Measurements from ENCODE around the gene IDI1.
"Not testable (repeated sequence)": the region's sequence is repeated elsewhere in the genome, so short reads cannot be mapped to it uniquely, and the experiment has no call there.

Gene IDI1

GRCh38 chr10:1020958-1021357 is 28.0 kb downstream of the IDI1 start:
- no peak for TF ChIP-seq CTCF (conservative IDR thresholded peaks at IDR 0.05; ENCODE audit: low read length)
- no peak overlapping the region for H3K4me3 ChIP-seq (ENCODE audit: low read length)
- no peak for DNase-seq (ENCODE audit: low read depth)

DNA sequence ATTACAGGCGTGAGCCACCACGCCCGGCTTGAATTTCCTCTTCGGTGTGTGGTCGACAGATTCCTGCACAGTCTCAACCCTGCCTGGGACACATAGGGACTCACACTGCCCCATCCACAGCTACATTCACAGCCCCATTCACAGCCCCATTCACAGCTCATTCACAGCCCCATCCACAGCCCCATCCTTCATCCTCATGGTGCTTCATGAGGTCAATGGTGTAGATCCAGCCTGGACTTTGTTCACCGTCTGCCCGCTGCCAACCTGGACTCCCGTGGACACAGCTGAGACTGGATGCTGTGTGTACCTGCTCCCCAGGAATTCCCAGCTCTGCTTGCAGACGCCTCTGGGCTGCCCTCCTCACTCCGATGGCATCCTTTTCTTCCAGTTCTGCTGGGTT is 28.5 kb downstream of the IDI1 start:
- no peak overlapping the region for H3K4me3 ChIP-seq (ENCODE audit: low read length)
- no peak for TF ChIP-seq CTCF (conservative IDR thresholded peaks at IDR 0.05; ENCODE audit: low read length)
- DNase-seq (ENCODE audit: low read depth), result no peak

- DNase-seq (ENCODE audit: low read depth), result no peak
- no peak overlapping the region for H3K4me3 ChIP-seq (ENCODE audit: low read length)
- no peak for TF ChIP-seq CTCF (conservative IDR thresholded peaks at IDR 0.05; ENCODE audit: low read length)
Observed at GRCh38 chr10:1019362-1019761, 29.6 kb downstream of the IDI1 start.

DNA sequence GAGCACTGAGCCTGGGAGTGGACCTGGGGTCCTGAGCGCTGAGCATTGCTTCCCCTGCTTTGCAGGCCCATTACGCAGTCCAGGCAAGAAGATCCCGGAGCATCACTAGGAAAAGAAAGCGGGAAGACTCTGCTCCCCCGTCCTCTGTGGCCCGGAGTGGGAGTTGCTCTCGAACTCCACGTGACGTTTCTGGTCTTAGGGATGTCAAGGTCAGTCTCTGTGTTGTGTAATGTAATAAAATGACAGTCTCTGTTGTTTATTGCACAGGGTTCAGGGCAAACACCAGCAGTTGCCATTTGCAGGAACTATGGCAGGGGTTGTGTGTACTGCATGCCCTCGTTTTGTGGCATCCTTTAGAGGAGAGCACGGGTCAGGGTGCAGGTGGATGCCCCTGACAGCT is 33.2 kb downstream of the IDI1 start:
- no peak overlapping the region for H3K4me3 ChIP-seq (ENCODE audit: low read length)
- DNase-seq (ENCODE audit: low read depth), result no peak
- TF ChIP-seq CTCF (conservative IDR thresholded peaks at IDR 0.05; ENCODE audit: low read length), result no peak

DNA sequence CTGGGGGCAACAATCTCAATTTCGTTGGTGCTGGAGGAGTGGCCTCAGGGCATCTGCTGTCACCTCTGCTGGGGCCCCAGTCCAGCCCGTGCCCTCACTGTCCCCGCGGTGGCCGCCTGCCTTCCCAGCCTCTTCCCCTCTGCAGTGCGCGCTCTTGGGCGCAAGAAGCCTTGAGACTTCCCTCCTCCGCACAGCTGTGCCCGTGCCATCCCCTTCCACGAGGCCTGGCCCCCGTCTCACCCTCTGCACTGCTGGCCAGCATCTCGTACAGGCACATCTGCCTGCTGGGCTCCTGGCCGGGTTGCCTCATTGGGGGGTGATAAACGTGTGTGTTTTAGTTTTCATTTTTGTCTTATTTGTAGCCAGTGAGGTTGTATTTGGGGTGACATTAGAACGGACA is 37.2 kb downstream of the IDI1 start:
- no peak overlapping the region for H3K4me3 ChIP-seq (ENCODE audit: low read length)
- TF ChIP-seq CTCF (conservative IDR thresholded peaks at IDR 0.05; ENCODE audit: low read length), result no peak
- DNase-seq (ENCODE audit: low read depth), result no peak

DNA sequence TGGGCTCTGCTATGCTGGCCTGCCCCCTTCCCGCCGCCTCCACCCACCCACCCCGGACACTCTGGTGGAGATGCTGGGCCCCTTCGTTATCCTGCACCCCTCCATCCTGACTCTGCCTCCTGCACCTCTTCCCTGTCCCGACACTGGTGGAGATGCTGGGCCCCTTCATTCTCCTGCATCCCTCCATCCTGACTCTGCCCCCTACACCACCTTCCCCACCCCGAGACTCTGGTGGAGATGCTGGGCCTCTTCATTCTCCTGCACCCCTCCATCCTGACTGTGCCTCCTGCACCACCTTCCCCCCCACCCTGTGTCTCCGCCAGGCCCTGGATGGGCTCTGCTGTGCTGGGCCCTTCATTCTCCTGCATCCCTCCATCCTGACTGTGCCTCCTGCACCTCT is 38.2 kb downstream of the IDI1 start:
- no peak overlapping the region for H3K4me3 ChIP-seq (ENCODE audit: low read length)
- no peak for TF ChIP-seq CTCF (conservative IDR thresholded peaks at IDR 0.05; ENCODE audit: low read length)
- DNase-seq (ENCODE audit: low read depth), result no peak

DNA sequence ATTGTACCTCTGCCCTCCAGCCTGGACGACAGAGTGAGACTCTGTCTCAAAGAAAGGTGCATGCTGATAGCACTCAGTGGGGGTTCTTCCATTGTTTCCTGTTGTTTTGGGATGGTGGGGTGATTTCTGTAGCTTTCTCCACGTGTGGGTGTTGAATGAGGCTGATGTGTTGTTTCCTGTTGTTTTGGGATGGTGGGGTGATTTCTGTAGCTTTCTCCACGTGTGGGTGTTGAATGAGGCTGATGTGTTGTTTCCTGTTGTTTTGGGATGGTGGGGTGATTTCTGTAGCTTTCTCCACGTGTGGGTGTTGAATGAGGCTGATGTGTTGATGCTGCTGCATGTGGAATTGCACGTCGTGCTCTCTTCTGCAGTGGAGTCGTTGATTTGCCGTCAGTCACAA is 39.0 kb downstream of the IDI1 start:
- not testable (repeated sequence) for DNase-seq (ENCODE audit: low read depth); H3K4me3 ChIP-seq (ENCODE audit: low read length)

GRCh38 chr10:1009071-1009494 is 39.8 kb downstream of the IDI1 start:
- DNase-seq (ENCODE audit: low read depth), result no peak
- TF ChIP-seq CTCF (conservative IDR thresholded peaks at IDR 0.05; ENCODE audit: low read length), result no peak
- no peak overlapping the region for H3K4me3 ChIP-seq (ENCODE audit: low read length)
